Tibial artery (tissue), 4 donors: ENCODE data around the gene OTOG.

Experiments used
- DNase-seq, 2 donors: peaks; one replicate each; pipeline ENCODE4 v3.0.0-alpha.2; 2019
- H3K27ac ChIP-seq, 2 donors: fragments of 200-600 bp; sonication (generic) in 1 of 2; 1 replicate in 1 of 2; 2 replicates in 1 of 2; pipeline ENCODE4 v1.5.1; 2018 to 2019; ENCODE audit warnings: mild to moderate bottlenecking in 1 of 2
- H3K27me3 ChIP-seq, 2 donors: fragments of 200-600 bp; sonication (generic) in 1 of 2; one replicate each; pipeline versions ENCODE4 v1.5.1 to v1.6.0; 2016 to 2019
- H3K36me3 ChIP-seq, 3 donors: fragments of 200-600 bp; sonication (generic) in 2 of 3; one replicate each; pipeline ENCODE4 v1.5.1; 2016 to 2019; ENCODE audit warnings: mild to moderate bottlenecking in 2 of 3
- H3K4me1 ChIP-seq, 4 donors: fragments of 200-600 bp; sonication (generic) in 2 of 4; 1 replicate in 3 of 4; 2 replicates in 1 of 4; pipeline ENCODE4 v1.5.1; 2016 to 2019
- H3K4me3 ChIP-seq, 2 donors: fragments of 200-600 bp; sonication (generic) in 1 of 2; 1 replicate in 1 of 2; 2 replicates in 1 of 2; pipeline ENCODE4 v1.5.1; 2018 to 2019; ENCODE audit warnings: mild to moderate bottlenecking in 2 of 2
- H3K9me3 ChIP-seq, 3 donors: fragments of 200-600 bp; sonication (generic) in 1 of 3; one replicate each; pipeline ENCODE4 v1.5.1; 2016 to 2019
- CTCF ChIP-seq, 2 experiments: fragments of 200-600 bp in 1 of 2; fragments of 450-650 bp in 1 of 2; IDR thresholded peaks; one replicate each; pipeline ENCODE4 v1.5.1; 2017 to 2019; ENCODE audit warnings: antibody characterized with exemption in 2 of 2, mild to moderate bottlenecking in 1 of 2, moderate library complexity in 1 of 2
- intact Hi-C: fragments of 100-400 bp; cut with DNase I; formaldehyde crosslinking; loops from one replicate; pipeline ENCODE4 v1.15.0; 2023; ENCODE audit warnings: low total_unique reads

The OTOG gene

GRCh38 chr11:17556999-17557398 is 9.9 kb downstream of the OTOG start:
- no peaks in the 10 kb centered on the region for H3K36me3 ChIP-seq
- no peak for TF ChIP-seq CTCF (IDR thresholded peaks at IDR 0.05)
- no peaks in the 10 kb centered on the region for H3K9me3 ChIP-seq
- no peak overlapping the region for H3K4me3 ChIP-seq
- peak in 1 of 2 donors; percentile 35 for DNase-seq
- no peaks in the 10 kb centered on the region for H3K4me1 ChIP-seq
- no peak overlapping the region for H3K27ac ChIP-seq
- intact Hi-C loops = no loop called here
- H3K27me3 ChIP-seq = peaks cover 0 to 29% of the 10 kb centered on the region in 2 donors

- no peak overlapping the region for H3K4me3 ChIP-seq
- no peaks in the 10 kb centered on the region for H3K4me1 ChIP-seq
- H3K27me3 ChIP-seq = peaks cover 0 to 29% of the 10 kb centered on the region in 2 donors
- no peak overlapping the region for H3K27ac ChIP-seq
- DNase-seq = no peak
- intact Hi-C loops = no loop called here
- no peaks in the 10 kb centered on the region for H3K36me3 ChIP-seq
- TF ChIP-seq CTCF (IDR thresholded peaks at IDR 0.05) = no peak
- H3K9me3 ChIP-seq = no peaks in the 10 kb centered on the region
Measured at GRCh38 chr11:17558025-17558780, 11.1 kb downstream of the OTOG start.

- no peak for DNase-seq
- H3K9me3 ChIP-seq = no peaks in the 10 kb centered on the region
- TF ChIP-seq CTCF (IDR thresholded peaks at IDR 0.05) = no peak
- no peaks in the 10 kb centered on the region for H3K4me1 ChIP-seq
- intact Hi-C loops = no loop called here
- no peaks in the 10 kb centered on the region for H3K36me3 ChIP-seq
- peaks cover 0 to 26% of the 10 kb centered on the region in 2 donors for H3K27me3 ChIP-seq
- H3K27ac ChIP-seq = no peak overlapping the region
- no peak overlapping the region for H3K4me3 ChIP-seq
Measured at GRCh38 chr11:17558916-17559315, 11.9 kb downstream of the OTOG start.

- Histone ChIP-seq H3K4me1 (no peaks in the 10 kb centered on the region), H3K9me3 (no peaks in the 10 kb centered on the region), H3K27me3 (peaks cover 0 to 26% of the 10 kb centered on the region in 2 donors), H3K27ac (no peak overlapping the region), H3K4me3 (no peak overlapping the region), H3K36me3 (no peaks in the 10 kb centered on the region)
- intact Hi-C loops = no loop called here
- DNase-seq = no peak
- TF ChIP-seq CTCF (IDR thresholded peaks at IDR 0.05) = no peak
Measured at GRCh38 chr11:17559341-17560087, 12.5 kb downstream of the OTOG start.

- Histone ChIP-seq H3K27me3 (peaks cover 0 to 26% of the 10 kb centered on the region in 2 donors), H3K4me3 (no peak overlapping the region), H3K4me1 (no peaks in the 10 kb centered on the region), H3K27ac (no peak overlapping the region), H3K9me3 (no peaks in the 10 kb centered on the region), H3K36me3 (no peaks in the 10 kb centered on the region)
- intact Hi-C loops = no loop called here
- no peak for TF ChIP-seq CTCF (IDR thresholded peaks at IDR 0.05)
- DNase-seq = no peak
Measured at GRCh38 chr11:17560281-17561110, 13.4 kb downstream of the OTOG start.
